ENCODE data around the gene UNC119B. TPM values are rescaled to one million over a fixed set of nuclear protein-coding genes. Genes with fewer than 3 reads are reported as not detected.
"Not testable (repeated sequence)": the region's sequence is repeated elsewhere in the genome, so short reads cannot be mapped to it uniquely, and the experiment has no call there.

UNC119B gene
- polyA plus RNA-seq, 4 donors, result 35.3 to 73.6 (median 68.8) TPM

- no peak for DNase-seq (ENCODE audit: low read depth in 4 of 4, low spot score in 3 of 4)
Measured at GRCh38 chr12:120718055-120718454, 7.8 kb downstream of the UNC119B start.

DNA sequence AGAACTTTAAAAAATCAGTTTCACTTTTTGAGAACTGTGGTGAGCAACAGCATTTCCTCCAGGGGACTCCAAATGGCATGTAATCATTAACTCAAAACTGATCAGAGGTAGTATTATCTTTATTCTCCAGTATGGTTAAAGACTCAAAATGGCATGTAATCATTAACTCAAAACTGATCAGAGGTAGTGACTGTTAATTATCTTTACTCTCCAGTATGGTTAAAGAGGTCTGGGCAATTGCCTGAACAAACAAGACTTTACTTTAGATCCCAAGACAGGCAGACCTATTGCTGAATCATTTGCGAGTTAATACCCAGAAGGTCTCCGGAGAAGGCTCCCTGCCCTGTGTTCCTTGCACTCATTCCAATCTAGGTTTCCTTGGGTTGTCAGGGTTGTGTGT lies 8.8 kb downstream of the UNC119B start:
- DNase-seq (ENCODE audit: low read depth in 4 of 4, low spot score in 3 of 4), result no peak

DNA sequence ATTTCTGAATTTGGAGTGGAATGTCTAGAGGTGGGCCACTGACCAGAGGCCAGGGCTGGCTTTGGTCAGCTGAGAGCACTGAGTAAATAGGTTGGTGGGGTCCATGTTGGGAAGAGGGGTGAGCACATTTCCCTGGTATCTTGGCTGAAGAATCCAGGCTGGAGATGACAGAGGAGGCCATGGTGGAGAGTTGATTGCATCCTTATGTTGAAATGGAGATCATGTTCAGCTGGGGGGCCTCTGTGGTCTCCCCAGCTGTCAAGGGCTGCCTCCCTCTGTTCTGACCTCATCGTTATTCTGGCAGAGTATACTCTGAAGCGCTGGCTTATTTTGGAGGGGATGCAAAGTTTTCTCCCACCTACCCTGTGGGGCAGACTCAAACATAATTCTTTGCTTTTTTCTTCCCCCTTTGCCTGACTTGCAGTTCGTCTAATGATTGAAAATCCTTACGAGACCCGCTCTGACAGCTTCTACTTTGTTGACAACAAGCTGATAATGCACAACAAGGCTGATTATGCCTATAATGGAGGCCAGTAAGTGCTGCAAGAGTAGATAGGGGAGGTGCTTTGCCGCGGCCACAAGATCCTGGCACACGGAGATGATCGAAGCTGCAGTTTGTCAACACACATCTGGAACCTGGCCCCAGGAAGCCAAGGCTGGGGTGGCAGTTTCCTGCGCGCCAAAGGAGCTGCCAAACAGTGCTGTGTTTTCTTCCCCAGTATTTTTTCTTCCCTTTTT lies 9.4 kb downstream of the UNC119B start:
- DNase-seq (ENCODE audit: low read depth in 4 of 4, low spot score in 3 of 4), result no peak

DNA sequence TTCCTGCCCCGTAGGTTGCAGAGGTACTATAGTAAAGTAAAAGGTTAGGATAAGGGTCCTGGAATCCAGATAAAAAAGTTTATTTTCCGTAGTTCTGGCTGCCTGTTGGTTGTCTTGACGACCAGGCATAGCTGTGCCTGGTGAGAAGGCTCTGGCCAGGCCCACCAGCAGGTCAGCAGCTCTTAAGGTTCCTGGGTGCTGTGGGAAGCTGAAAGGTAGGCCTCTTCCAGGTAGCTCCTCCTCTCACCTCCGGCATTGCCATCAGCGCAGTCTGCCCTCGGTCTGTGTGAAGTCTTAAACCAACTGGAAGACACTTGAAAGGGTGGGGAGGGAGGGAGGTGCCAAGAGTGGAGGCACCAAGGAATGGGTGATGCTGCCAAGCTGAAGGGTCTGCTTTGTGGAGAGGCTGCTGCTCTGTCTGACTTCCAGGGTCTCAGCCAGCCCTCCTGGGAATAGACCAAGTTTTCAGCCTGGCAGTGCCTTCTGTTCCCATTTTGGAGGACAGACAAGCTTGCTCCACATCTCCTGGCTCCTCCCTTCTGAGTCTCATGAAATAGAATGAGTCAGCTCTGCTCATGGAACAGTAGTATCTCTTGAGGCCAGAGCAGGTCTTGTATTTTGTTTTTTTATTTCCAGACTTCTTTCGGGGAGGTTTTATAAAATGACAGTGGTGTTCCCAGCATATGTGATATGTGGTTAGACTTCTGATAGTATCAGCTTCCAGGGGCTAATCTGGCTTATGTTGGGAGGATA lies 10.2 kb downstream of the UNC119B start:
- no peak for DNase-seq (ENCODE audit: low read depth in 4 of 4, low spot score in 3 of 4)

GRCh38 chr12:120720987-120721801 lies 10.9 kb downstream of the UNC119B start:
- no peak for DNase-seq (ENCODE audit: low read depth in 4 of 4, low spot score in 3 of 4)

- DNase-seq (ENCODE audit: low read depth in 4 of 4, low spot score in 3 of 4), result no peak
Measured at GRCh38 chr12:120721866-120722265, 11.6 kb downstream of the UNC119B start.

DNA sequence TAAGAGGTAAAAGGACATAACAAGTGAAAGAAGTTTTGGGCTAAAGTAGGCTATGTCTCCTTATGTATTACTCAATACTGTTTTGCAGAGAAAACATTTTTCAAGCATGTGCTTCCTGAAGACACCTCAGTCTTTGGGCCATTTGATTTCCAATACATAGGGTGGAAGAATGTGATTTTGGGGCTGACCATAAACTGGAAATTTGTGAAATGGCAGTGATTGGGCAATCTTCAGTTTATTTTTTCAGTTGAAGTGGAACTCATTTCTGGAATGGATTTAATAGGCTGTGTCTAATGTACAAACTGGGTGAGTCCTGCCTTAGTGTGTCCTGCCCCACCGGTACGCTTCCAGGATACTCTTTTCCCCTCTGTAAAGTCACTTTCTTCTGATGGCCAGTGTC lies 12.5 kb downstream of the UNC119B start:
- DNase-seq (ENCODE audit: low read depth in 4 of 4, low spot score in 3 of 4), result no peak

DNA sequence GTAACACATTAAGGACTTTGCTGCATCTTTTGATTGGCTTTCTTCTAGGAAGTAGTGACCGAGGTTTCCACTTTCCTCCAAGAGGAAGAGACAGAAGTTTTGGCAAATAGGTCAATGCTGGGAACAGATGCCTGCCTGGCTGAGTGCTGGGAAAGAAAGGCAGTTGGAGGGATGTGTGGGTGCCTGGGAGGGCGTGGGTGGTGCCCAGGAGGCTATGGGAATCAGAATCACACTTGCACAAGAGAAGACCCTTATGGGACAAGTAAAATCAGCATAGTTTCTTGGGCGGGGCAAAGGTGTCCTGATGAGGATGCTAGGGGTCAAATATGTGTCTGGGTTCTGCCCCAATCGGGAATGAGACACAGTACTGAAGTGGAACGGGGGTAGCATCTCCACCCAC lies 14.5 kb downstream of the UNC119B start:
- DNase-seq (ENCODE audit: low read depth in 4 of 4, low spot score in 3 of 4), result no peak

- no peak for DNase-seq (ENCODE audit: low read depth in 4 of 4, low spot score in 3 of 4)
Measured at GRCh38 chr12:120725151-120725658, 14.9 kb downstream of the UNC119B start.

GRCh38 chr12:120725659-120726509 lies 15.6 kb downstream of the UNC119B start, which contains the start of gene ACADS:
TSS of gene ACADS (plus strand) at chr12:120725826. CDS start at chr12:120725886, 60 bp downstream.
- peak; percentile 63 to 75 (median 68) for DNase-seq (ENCODE audit: low read depth in 4 of 4, low spot score in 3 of 4)

DNA sequence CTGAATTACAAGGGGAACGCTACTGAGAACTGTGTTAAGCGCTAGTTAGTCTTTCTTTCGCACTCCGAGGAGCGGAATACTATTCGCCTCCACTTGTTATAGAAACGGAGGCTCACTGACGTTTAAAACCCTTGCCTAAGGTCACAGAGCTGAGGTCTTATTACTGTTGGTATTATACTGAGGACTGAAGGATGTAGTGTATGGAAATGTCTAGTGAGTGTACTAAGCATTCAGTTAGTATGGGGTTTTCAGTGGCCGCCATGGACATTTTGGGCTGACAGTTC lies 16.2 kb downstream of the UNC119B start:
- no peak for DNase-seq (ENCODE audit: low read depth in 4 of 4, low spot score in 3 of 4)

DNA sequence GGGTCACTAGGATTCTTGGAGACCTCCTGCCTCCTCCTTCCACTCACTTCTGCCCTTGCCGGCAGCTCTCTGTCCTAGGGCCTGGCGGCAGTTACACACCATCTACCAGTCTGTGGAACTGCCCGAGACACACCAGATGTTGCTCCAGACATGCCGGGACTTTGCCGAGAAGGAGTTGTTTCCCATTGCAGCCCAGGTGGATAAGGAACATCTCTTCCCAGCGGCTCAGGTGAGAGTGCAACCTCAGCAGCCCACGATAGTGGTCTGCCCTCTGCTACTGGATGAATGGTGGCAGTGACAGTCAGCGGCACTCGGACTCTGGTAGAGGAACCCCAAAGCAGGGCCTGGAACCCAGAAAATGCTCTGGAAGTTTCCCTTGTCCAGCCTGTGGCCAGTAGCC lies 16.7 kb downstream of the UNC119B start:
- no peak for DNase-seq (ENCODE audit: low read depth in 4 of 4, low spot score in 3 of 4)

DNA sequence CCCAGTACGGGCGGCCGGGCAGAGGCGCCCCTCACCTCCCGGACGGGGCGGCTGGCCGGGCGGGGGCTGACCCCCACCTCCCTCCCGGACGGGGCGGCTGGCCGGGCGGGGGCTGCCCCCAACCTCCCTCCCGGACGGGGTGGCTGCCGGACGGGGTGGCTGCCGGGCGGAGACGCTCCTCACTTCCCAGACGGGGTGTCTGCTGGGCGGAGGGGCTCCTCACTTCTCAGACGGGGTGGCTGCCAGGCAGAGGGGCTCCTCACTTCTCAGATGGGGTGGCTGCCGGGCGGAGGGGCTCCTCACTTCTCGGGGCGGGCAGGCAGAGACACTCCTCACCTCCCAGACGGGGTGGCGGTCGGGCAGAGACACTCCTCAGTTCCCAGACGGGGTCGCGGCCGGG lies 21.9 kb downstream of the UNC119B start:
- DNase-seq (ENCODE audit: low read depth in 4 of 4, low spot score in 3 of 4), result not testable (repeated sequence)

- no peak for DNase-seq (ENCODE audit: low read depth in 4 of 4, low spot score in 3 of 4)
Measured at GRCh38 chr12:120733574-120733973, 23.3 kb downstream of the UNC119B start.

DNA sequence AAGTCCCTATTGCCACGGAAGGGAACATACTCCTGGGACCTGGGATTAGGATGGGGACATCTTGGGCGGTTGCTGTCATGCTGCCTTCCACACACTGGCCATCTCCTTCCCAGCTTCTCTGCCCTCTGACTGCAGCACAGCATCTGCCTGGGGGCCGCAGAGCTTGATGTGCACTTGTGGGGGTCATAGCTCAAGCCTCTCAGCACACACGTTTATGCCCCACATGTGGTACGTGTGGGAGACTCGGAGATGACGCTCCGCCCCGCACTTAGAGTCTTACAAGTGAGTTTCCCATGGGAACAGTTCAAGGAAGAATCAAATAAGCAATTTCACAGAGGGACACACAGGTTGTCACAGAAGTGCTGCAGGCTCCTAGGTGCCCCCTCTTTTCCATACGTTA lies 24.0 kb downstream of the UNC119B start:
- no peak for DNase-seq (ENCODE audit: low read depth in 4 of 4, low spot score in 3 of 4)

DNA sequence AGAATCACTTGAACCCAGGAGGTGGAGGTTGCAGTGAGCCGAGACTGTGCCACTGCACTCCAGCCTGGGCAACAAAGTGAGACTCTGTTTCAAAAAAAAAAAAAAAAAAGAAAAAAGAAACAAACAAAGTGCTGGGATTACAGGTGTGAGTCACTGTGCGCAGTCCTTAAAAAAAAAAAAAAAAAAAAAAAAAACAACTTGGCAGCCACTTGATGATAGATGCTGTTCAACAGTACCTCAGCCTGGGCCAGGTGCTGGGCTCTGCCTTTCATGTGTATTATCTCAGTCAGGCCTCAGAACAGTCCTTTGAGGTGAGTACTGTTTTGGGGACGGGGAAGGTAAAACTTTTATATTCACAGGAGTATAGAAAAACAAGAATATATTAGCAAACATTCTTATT lies 24.9 kb downstream of the UNC119B start:
- no peak for DNase-seq (ENCODE audit: low read depth in 4 of 4, low spot score in 3 of 4)

DNA sequence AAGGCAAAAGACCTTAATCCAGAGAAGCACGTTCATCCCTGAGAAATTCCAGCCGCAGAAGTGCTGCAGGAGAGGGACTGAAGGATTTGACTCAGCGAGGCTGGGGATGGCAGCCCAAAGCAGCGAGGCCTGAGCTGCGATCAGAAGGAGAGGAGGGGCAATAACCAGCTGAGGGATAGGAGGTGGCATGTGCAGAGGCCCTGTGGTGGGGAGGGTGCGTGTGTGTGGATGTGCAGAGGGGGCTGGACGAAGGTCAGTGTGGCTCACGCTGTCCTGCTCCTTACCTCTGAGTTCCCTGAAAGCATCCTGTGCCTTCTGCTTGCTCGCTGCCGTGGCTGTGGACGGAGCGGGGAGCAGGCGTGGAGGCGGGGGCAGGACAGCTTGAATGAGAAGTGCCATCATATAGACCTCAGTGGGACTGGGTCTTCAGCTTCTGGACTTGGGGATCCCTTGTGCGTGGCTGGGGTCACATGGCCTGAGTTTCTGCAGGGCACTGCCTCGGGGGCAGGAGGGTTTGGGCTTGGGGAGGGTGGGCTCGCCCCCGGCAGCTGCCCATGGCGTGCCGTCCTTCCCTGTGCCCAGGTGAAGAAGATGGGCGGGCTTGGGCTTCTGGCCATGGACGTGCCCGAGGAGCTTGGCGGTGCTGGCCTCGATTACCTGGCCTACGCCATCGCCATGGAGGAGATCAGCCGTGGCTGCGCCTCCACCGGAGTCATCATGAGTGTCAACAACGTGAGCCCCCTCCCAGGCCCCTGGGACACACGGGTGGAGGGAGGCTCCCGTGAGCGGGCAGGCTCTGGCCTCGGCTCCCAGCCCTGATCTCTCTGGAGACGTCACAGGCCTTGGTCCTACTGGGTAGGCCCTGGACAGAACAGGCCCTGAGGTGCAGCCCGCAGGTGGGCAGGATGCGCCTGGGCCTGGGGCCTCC lies 26.4 kb downstream of the UNC119B start:
- DNase-seq (ENCODE audit: low read depth in 4 of 4, low spot score in 3 of 4), result no peak

- DNase-seq (ENCODE audit: low read depth in 4 of 4, low spot score in 3 of 4), result no peak
Measured at GRCh38 chr12:120737557-120738251, 27.4 kb downstream of the UNC119B start.
